GM19372 (cell line): ENCODE measurements around the gene RAPH1.

Experiments used
- ATAC-seq: cut with Tn5 transposase; IDR thresholded peaks from one replicate; pipeline ENCODE4 v1.9.1; 2021; ENCODE audit warnings: mild to moderate bottlenecking, low read depth, moderate library complexity; ENCODE audit not compliant: unreplicated experiment

Gene RAPH1, protein sequence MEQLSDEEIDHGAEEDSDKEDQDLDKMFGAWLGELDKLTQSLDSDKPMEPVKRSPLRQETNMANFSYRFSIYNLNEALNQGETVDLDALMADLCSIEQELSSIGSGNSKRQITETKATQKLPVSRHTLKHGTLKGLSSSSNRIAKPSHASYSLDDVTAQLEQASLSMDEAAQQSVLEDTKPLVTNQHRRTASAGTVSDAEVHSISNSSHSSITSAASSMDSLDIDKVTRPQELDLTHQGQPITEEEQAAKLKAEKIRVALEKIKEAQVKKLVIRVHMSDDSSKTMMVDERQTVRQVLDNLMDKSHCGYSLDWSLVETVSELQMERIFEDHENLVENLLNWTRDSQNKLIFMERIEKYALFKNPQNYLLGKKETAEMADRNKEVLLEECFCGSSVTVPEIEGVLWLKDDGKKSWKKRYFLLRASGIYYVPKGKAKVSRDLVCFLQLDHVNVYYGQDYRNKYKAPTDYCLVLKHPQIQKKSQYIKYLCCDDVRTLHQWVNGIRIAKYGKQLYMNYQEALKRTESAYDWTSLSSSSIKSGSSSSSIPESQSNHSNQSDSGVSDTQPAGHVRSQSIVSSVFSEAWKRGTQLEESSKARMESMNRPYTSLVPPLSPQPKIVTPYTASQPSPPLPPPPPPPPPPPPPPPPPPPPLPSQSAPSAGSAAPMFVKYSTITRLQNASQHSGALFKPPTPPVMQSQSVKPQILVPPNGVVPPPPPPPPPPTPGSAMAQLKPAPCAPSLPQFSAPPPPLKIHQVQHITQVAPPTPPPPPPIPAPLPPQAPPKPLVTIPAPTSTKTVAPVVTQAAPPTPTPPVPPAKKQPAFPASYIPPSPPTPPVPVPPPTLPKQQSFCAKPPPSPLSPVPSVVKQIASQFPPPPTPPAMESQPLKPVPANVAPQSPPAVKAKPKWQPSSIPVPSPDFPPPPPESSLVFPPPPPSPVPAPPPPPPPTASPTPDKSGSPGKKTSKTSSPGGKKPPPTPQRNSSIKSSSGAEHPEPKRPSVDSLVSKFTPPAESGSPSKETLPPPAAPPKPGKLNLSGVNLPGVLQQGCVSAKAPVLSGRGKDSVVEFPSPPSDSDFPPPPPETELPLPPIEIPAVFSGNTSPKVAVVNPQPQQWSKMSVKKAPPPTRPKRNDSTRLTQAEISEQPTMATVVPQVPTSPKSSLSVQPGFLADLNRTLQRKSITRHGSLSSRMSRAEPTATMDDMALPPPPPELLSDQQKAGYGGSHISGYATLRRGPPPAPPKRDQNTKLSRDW

DNA sequence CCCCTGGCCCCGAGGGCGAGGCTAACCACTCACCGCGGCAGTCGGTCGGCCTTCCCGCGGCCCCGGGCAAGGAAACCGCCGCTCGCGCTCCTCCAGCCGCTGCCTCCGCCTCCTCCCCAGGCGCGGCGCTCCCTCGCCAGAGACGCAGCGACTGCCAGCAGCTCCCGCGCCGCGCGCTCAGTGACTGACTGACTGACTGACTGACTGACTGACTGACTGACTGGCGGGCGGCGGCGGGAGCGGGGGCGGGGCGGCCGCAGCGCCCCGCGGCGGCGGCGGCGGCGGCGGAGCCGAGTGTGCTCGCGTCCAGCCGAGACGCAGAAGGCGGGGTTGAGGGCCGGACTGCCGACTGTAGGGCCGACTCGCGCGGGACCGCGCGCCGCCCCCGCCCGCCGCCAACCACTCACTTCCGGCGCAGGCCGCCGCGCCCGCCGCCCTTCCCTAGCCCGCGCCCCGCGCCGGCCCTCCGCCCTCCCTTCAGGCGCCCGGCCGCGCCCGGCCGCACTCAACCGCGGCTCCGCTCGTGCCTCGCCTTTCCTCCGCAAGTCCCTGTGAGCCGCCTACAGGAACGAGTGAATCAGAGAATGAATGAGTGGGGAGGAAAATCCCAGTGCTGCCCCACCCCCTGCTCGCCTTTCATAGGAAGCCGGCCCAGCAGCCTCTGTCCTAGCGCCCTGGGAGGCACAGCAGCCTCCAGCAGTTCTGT is at the start of gene RAPH1:
RAPH1 (minus strand) TSS at position 224 of the 706 bp plus-strand sequence. CDS start 39,948 bp downstream, outside the sequence.
- ATAC-seq, result no peak

DNA sequence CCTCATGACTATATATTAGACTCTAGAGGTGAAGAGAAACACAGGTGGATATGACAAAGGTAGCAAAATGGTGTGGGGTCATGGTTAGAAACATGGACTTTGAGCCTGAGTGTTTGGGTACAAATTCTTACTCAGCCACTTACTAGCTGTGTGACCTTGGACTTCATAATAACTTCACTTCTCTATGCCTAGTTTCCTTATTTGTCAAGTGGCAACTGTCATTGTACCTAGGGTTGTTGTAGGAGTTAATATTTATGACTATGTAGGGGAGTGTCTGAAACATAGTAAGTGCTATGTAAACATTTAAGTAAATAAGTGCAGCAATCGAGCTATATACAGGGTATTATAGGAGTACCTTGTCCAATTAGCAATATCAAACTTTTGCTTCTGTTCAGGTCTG is 49.7 kb upstream of the RAPH1 start:
- no peak for ATAC-seq

DNA sequence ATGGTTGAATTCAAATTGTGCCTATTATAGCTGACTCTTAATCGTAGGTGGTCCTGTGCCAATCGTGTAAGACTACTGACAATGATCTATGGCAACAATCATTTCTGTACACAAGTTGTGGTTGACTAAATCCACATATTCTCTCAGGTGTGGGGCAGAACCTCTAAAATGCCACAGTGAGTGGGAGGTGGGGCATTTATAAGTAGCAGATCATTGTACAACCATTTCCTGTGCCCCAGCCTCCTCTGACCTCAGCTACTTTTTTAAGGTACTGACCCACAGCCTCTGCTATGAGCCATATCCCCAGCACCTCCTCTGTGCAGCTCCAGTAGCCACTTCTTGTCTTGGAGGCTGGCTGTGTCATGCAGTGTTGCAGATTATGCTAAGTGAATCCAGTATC is 48.6 kb upstream of the RAPH1 start:
- ATAC-seq, result peak; percentile 62

DNA sequence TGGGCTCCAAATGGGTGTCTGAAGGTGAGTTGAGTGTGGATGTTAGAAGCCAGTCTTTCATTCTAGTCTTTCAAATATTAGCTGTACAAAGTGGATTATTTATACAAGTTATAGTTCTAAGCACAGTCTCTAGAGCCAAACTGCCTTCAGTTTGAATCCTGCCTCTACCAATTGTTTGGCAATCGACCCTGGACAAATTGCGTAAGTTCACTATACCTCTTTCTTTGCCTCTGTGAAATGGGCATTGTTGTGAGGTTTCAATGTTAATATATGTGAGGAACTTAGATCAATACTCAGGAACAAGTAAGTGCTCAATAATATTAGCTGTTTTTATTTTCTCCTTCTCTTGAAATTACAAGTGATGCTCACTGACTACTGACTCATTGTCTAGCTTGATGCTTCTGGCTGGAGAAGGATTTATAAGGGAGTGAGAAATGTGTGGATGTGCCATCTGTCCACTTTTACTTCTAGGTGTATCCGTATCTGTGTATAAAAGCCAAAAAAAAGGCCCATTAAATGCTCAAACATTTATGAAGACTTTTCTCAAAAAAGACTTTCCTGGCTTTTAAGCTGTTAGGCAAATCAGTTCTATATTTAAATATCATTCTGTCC is 48.1 kb upstream of the RAPH1 start:
- ATAC-seq, result no peak

DNA sequence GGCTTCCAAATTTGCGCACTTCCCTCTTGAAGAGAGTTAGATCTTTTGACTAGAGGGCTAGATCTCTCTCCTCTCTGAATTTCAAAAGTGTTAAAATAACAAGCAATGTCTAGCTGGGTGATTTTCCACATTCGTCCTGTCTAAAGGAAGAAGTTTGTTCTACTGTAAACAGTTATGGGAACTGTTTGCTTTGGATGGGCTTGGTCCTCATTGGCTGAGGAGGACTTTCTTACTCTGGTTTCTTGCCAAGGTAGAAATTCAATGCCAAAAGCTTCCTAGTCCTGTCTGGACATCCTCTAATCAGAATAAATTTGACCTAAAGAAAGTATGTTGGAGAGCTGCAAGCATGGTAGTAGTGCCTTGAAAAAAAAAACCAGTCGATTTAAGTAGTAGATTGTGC is 47.4 kb upstream of the RAPH1 start:
- ATAC-seq, result no peak

GRCh38 chr2:203580844-203581243 is 45.7 kb upstream of the RAPH1 start:
- no peak for ATAC-seq

DNA sequence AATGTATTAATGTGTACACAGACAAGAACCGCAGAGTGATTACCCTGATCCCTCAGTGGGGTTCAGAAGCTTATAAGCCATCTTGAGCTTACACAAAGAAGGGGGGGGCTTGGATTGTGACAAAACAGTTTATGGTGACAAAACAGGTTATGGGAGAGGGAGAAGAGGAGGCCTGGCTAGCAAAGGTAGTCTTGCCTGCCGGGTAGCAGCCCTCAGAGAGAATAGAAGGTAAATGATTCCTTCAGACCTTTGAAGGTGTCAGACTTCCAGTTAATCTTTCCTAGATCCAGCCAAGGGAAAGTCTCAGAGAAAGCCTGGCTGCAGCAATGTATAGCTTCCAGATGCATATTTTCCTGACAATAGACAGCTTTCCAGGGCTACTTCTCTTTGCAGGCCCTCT is 44.6 kb upstream of the RAPH1 start:
- ATAC-seq, result no peak

DNA sequence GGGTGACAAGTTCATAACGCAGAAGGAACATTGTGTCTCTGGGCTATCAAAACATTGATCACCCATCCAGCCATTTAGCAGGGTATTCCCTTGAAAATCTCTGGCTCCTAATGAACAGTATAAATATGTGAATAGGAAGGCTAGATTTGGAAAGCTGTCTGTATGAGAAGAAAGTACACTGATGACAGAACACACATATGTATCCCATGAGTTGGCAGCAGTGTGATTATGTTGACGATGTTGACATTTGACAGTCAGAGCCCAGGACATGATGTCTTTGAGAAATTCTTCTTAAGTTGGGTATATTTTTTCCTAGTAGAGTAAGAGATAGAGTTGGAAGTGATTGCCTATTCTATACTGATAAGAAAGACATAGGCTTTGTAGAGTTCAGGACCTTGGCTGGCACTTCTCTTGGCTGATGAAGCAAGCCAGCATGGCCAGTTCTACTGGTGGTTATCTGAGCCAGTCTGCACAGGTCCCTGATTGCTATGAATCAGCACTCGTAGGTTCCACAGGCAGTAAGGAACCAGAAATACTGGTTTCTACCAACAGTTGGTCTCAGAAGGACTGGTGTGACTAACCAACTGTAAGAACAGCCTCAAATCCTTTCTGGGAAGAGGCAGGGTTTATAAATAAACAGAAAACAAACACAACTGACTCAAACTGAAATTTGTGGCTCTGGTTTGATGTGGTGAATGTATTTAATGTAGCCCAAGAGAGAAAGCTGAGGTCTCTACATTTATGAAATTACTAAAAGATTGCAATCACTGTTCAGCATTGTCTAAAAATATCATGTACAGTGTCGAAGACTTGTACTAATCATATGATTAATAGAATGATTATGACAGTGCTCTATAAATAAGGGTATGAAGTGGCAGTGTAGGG is 43.9 kb upstream of the RAPH1 start:
- peak; percentile 72 for ATAC-seq

GRCh38 chr2:203574824-203575223 is 39.7 kb upstream of the RAPH1 start:
- ATAC-seq, result no peak

DNA sequence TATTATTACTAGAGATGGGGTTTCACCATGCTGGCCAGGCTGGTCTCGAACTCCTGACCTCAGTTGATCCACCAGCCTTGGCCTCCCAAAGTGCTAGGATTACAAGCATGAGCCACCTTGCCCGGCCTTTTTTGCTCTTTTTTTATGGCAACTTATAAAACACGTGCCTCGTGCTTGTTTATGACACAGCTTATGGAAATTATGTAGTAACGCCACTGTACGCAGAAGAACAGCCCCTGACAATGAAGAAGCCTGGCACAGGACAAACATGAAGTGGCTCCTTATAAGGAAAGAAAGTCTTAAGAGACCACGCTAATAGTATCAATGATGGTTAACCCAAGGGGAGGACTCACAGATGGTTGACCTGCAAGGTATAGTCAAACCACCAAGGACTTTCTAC is 37.2 kb upstream of the RAPH1 start:
- ATAC-seq, result no peak

DNA sequence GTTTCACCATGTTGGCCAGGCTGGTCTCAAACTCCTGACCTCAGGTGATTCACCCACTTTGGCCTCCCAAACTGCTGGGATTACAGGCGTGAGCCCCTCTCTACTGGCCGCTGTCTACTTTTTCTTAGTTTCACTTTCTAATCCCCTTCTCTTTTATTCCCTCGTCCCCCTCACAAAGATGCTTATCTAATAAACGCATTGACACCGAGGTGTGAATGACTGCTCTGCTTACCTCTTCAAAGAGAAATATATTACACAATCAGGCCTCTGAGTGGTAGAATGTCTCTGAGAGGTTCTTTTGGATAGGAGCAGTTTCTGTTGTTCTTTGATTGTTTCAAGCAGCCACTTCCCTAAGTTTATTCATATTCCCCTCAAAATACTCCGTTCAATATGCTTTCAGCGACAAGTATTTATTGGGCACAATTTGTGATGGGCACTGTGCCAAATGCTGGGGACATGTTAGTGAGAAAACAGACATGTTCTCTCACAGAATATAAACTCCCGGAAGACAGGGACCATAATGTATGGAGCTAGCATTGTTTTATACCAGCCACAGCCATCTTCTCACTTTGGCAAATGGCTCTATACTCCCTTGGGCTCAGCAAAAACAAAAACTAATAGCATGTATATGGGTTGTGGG is 34.7 kb upstream of the RAPH1 start:
- ATAC-seq, result no peak

DNA sequence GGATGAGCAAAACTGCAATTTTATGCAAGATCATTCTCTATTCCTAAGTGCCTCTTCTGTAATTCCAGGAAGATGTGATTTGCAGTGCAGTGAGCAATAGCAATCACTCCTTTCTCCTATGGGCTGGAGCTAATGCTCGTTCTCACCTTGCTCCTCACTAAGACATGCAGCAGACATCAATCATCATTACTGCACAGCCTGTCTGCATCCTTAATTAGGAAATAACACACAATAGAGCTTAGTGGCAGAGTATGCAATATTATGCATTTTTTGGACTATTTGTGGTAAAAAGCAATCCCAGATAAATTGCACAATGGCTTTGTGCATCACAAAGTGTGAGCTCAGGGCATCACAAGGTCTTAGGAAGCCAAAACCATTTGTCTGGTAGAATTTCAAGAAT is 32.6 kb upstream of the RAPH1 start:
- ATAC-seq, result no peak

DNA sequence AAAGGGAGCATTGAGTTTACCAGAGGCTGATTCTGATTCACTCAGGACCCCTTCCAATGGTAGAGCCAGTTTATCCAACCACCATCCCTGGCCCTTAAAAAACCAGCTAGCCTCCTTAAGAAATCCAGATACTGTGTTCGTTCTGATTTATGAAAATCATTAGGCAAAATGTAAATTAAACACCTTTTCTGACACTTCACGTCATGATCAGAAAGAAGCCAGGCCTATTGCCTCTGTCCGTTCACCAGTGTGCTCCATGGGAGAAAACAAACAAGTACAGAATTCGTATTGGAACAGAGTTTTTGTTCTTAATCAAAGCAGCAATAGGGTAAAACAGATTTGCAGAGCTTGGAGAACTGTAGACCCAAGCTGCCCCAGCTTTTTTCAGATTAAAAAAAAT is 31.1 kb upstream of the RAPH1 start:
- no peak for ATAC-seq

DNA sequence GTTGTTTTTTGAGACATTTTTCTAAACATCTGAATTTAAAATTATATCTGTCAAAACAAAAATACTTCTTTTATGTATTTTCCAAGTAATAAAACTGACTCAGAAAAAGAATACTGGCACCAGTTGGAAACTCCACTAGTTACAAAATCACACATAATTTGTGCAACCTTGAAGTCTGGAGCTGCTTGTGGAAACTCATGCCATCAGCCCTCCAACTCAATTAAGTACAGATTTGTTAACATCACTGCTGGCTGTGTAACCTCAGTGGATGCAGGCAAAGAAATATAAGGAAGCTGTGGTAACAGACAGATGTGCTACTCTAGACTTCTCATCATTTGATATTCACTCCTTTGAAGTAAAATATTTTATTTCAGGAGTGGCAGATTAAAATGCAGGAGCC is 30.0 kb upstream of the RAPH1 start:
- no peak for ATAC-seq

DNA sequence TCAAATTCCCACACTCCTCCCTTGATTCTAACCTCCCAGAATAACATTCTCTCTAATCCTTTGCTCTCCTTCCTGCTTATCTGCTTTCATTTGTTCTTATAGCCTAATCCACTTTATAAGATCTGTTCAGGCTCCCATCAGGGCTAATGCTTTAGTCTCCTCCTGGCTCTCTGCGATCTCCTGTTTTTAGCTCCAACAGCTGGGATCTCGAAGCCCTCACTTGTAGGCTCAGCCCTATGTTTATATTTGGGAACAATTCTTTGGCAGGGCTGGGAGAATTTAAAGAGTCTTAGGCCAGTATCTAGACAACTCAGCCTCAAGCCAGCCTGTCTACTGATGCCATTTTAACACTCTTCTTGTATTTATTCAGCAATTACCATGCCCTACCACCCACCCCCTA is 27.2 kb upstream of the RAPH1 start:
- ATAC-seq, result no peak

DNA sequence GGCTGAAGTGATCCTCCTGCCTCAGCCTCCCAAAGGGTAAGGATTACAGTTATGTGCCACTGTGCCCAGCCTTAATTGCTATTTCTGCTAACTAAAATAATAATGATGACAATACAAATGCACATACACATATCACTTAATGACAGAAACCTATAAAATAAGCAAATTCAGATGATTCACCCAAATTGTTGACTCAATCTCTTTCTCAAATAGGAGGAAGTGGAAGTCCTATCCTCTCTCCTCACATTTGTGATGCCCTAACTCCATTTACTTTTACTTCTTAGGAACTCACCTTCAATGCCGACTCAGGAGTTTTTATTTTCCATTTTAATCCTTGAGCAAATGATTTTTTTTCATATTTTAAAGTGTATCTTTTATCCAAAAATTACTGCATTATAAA is 24.5 kb upstream of the RAPH1 start:
- no peak for ATAC-seq

GRCh38 chr2:203553784-203554183 is 18.7 kb upstream of the RAPH1 start:
- ATAC-seq, result no peak

DNA sequence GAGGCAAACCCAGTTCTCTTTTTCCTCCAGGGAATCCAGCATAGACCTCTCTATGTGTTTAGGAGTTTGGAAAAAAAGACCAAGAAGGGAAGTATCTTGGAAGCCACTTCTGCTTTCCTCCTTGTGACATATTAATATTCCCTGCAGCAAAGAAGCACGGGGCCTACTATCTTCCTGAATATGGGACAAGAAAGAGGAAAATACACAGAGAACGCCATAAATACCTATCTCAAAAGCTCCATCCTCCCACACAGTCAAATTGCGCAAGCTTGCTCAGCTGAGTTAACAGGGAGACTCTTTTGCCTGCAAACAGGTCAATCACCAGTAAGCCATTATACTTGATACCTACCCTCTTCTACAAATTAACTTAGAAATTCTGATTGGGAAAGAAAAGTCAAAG is 16.7 kb upstream of the RAPH1 start:
- ATAC-seq, result no peak
